Endodermal cell (in vitro differentiated cells): Measurements from ENCODE around the gene NADSYN1. TPM values are rescaled to one million over a fixed set of nuclear protein-coding genes. Genes with fewer than 3 reads are reported as not detected.
"Not testable (repeated sequence)": the region's sequence is repeated elsewhere in the genome, so short reads cannot be mapped to it uniquely, and the experiment has no call there.

Experiments
- DNase-seq: peaks from one replicate; pipeline ENCODE4 v3.0.0-alpha.2; 2017
- H3K27ac ChIP-seq: 2 replicates; pipeline ENCODE4 v1.5.1; 2013; ENCODE audit warnings: mild to moderate bottlenecking, low read depth, low read length, moderate library complexity
- H3K27me3 ChIP-seq: 2 replicates; pipeline ENCODE4 v1.6.1; 2013; ENCODE audit warnings: mild to moderate bottlenecking, low read length, moderate library complexity; ENCODE audit not compliant: insufficient read depth, control insufficient read depth, poor library complexity, severe bottlenecking
- H3K36me3 ChIP-seq: 2 replicates; pipeline ENCODE4 v1.7.0; 2013; ENCODE audit warnings: mild to moderate bottlenecking, low read length, moderate library complexity; ENCODE audit not compliant: control insufficient read depth, insufficient read depth
- H3K4me1 ChIP-seq: one replicate; pipeline ENCODE4 v1.7.0; 2013; ENCODE audit warnings: low read length; ENCODE audit not compliant: control insufficient read depth, insufficient read depth
- H3K4me3 ChIP-seq: 2 replicates; pipeline ENCODE4 v1.5.1; 2013; ENCODE audit warnings: mild to moderate bottlenecking, low read length, moderate library complexity
- H3K9ac ChIP-seq: 2 replicates; pipeline ENCODE4 v1.6.1; 2013; ENCODE audit warnings: mild to moderate bottlenecking, low read length, moderate library complexity; ENCODE audit not compliant: poor library complexity, severe bottlenecking; ENCODE audit errors: extremely low read depth
- H3K9me3 ChIP-seq: 2 replicates; pipeline ENCODE4 v1.6.1; 2013; ENCODE audit warnings: mild to moderate bottlenecking, low read length, moderate library complexity; ENCODE audit not compliant: control insufficient read depth
- H3K27ac Mint-ChIP-seq: 2 replicates; pipeline ENCODE4 v1.8.0; 2020; ENCODE audit warnings: mixed read lengths
- H3K27me3 Mint-ChIP-seq: 2 replicates; pipeline ENCODE4 v1.8.0; 2021; ENCODE audit warnings: mild to moderate bottlenecking, mixed read lengths; ENCODE audit not compliant: insufficient read depth
- H3K36me3 Mint-ChIP-seq: 2 replicates; pipeline ENCODE4 v1.8.0; 2020; ENCODE audit warnings: low read depth, mixed read lengths
- H3K4me1 Mint-ChIP-seq: 2 replicates; pipeline ENCODE4 v1.8.0; 2020; ENCODE audit warnings: mixed read lengths
- H3K4me3 Mint-ChIP-seq: 2 replicates; pipeline ENCODE4 v1.8.0; 2020; ENCODE audit warnings: mild to moderate bottlenecking, moderate library complexity, mixed read lengths
- H3K9me3 Mint-ChIP-seq: 2 replicates; pipeline ENCODE4 v1.8.0; 2020; ENCODE audit warnings: mild to moderate bottlenecking, mixed read lengths
- WGBS, 2 experiments: methylation state at CpG; one replicate each; pipeline versions ENCODE4 v1.1.5 to v1.1.7; 2013; ENCODE audit warnings: missing lambda C conversion rate in 2 of 2, mixed read lengths in 1 of 2; ENCODE audit not compliant: insufficient coverage in 1 of 2, insufficient read length in 1 of 2; 5-methylcytosine and 5-hydroxymethylcytosine counted together
- total RNA-seq, 2 donors: library from RNA; stranded (reverse); fragmentation: NEBNext Ultra II Directional in 1 of 2; extraction: Animal tissue kit (Norgen Biotek cat#: 25700) in 1 of 2; gene quantifications; 2 replicates in 1 of 2; 3 replicates in 1 of 2; pipeline ENCODE4 v1.2.1, GENCODE V29; 2021
- TF ChIP-seq, protein P1 (sequence below): fragments of 200-600 bp; sonication (generic); conservative IDR thresholded peaks from 2 replicates; pipeline ENCODE4 v1.5.0; 2021; ENCODE audit warnings: antibody characterized with exemption, mild to moderate bottlenecking

Gene NADSYN1
- total RNA-seq, 2 donors from 2014 or later = 51.9 to 61.6 TPM

DNA sequence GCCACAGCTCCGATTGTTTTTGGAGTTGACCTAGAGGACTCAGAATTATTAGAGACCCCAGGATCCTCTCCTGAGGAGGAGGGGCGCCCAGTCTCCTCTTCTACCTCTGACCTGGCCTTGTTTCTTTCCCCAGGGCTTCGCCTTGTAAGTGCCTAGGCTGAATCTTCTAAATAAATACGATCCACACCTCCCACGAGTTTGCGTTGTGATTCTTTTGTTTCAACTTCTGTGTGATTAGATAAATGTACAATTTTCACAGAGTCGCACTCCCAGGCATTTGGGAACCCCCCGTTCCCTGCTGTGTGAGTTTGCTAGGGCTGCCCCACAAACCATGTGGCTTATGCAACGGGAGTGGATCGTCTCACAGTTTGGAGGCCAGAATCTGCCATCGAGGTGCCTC lies 86.0 kb downstream of the NADSYN1 start:
- Histone ChIP-seq H3K4me1 (peaks cover 6% of the 10 kb centered on the region), H3K9ac (no peak overlapping the region), H3K9me3 (peaks cover 13% of the 10 kb centered on the region), H3K27me3 (no peaks in the 10 kb centered on the region), H3K27ac (no peak overlapping the region), H3K4me3 (no peak overlapping the region), H3K36me3 (no peaks in the 10 kb centered on the region)
- 84 to 90% methylated on average over 4 to 11 of the region's 11 CpGs for WGBS, 2 experiments
- peaks cover 29% of the 10 kb centered on the region for H3K4me1 Mint-ChIP-seq
- peaks cover 2% of the 10 kb centered on the region for H3K27me3 Mint-ChIP-seq
- peaks cover 21% of the 10 kb centered on the region for H3K9me3 Mint-ChIP-seq
- DNase-seq = no peak
- H3K27ac Mint-ChIP-seq = no peak overlapping the region
- TF ChIP-seq, protein P1, sequence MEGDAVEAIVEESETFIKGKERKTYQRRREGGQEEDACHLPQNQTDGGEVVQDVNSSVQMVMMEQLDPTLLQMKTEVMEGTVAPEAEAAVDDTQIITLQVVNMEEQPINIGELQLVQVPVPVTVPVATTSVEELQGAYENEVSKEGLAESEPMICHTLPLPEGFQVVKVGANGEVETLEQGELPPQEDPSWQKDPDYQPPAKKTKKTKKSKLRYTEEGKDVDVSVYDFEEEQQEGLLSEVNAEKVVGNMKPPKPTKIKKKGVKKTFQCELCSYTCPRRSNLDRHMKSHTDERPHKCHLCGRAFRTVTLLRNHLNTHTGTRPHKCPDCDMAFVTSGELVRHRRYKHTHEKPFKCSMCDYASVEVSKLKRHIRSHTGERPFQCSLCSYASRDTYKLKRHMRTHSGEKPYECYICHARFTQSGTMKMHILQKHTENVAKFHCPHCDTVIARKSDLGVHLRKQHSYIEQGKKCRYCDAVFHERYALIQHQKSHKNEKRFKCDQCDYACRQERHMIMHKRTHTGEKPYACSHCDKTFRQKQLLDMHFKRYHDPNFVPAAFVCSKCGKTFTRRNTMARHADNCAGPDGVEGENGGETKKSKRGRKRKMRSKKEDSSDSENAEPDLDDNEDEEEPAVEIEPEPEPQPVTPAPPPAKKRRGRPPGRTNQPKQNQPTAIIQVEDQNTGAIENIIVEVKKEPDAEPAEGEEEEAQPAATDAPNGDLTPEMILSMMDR = no peak
- no peak overlapping the region for H3K4me3 Mint-ChIP-seq
- peaks cover 5% of the 10 kb centered on the region for H3K36me3 Mint-ChIP-seq

GRCh38 chr11:71539971-71540370 lies 87.0 kb downstream of the NADSYN1 start:
- Mint-ChIP-seq H3K9me3 (peaks cover 21% of the 10 kb centered on the region), H3K4me1 (peaks cover 34% of the 10 kb centered on the region)
- H3K9me3 ChIP-seq = peaks cover 13% of the 10 kb centered on the region
- H3K9ac ChIP-seq, DNase-seq, H3K27me3 ChIP-seq, H3K27ac ChIP-seq, H3K4me1 ChIP-seq, H3K27me3 Mint-ChIP-seq, H3K36me3 Mint-ChIP-seq, H3K36me3 ChIP-seq, H3K27ac Mint-ChIP-seq, H3K4me3 ChIP-seq, H3K4me3 Mint-ChIP-seq: not testable (repeated sequence)
- 93 to 95% methylated on average over 6 to 11 of the region's 11 CpGs for WGBS, 2 experiments

DNA sequence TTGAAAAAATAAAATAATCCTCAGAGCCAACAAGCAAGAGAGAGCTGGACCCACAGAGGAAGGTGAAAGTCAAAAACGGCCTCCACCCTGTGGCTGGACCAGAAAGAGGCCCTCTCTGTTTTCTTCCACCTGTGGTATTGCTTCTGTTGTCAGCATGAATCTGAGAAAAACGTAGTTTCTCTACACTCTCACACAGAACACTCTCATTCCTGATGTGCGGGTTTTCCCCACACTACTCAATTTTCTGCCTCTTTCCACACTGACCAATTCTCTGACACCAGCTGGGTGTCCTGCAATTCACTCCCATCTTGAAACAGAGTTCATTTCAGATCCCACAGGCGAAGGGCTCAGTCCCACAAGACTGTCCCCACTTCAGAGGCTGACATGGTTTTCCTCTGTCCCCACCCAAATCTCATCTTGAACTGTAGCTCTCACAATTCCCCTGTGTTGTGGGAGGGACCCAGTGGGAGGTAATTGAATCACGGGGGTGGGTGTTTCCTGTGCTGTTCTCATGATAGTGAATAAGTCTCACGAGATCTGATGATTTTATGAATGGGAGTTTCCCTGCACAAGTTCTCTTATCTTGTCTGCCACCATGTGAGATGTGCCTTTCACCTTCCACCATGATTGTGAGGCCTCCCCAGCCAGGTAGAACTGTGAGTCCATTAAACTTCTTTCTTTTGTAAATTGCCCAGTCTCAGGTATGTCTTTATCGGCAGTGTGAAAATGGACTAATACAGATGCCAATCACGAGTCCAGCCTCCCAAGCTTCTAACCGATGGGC lies 87.7 kb downstream of the NADSYN1 start:
- not testable (repeated sequence) for H3K27me3 ChIP-seq, H3K27ac ChIP-seq, H3K4me3 Mint-ChIP-seq, H3K27ac Mint-ChIP-seq, H3K36me3 ChIP-seq, H3K4me3 ChIP-seq, H3K27me3 Mint-ChIP-seq, H3K36me3 Mint-ChIP-seq, H3K9ac ChIP-seq, DNase-seq
- Histone ChIP-seq H3K9me3 (peaks cover 14% of the 10 kb centered on the region), H3K4me1 (peaks cover 17% of the 10 kb centered on the region)
- H3K9me3 Mint-ChIP-seq = peaks cover 24% of the 10 kb centered on the region
- WGBS, 2 experiments = 84 to 98% methylated on average over 6 to 9 of the region's 9 CpGs
- H3K4me1 Mint-ChIP-seq = peaks cover 35% of the 10 kb centered on the region

DNA sequence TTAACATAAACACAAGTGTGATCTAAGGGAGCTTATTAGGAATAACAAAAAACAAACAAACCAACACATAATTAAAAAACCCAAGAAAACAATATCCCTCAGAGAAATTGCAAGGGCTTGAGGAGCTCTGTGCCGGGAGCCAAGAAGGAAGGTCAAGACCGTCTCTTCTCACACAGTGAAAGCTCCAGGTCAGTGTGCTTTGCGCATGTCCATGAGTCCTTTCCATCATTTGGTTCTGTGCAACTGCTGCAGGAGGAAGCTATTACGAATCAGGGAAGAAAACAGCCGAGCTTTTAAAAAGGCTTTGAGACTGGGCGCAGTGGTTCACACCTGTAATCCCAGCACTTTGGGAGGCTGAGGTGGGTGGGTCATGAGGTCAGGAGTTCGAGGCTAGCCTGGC lies 89.4 kb downstream of the NADSYN1 start:
- TF ChIP-seq, protein P1 = no peak
- H3K9me3 ChIP-seq = peaks cover 24% of the 10 kb centered on the region
- no peak overlapping the region for H3K27ac ChIP-seq
- Mint-ChIP-seq H3K36me3 (peaks cover 10% of the 10 kb centered on the region), H3K27ac (no peak overlapping the region), H3K27me3 (peaks cover 2% of the 10 kb centered on the region), H3K9me3 (peaks cover 36% of the 10 kb centered on the region), H3K4me1 (peaks cover 35% of the 10 kb centered on the region), H3K4me3 (no peak overlapping the region)
- no peaks in the 10 kb centered on the region for H3K27me3 ChIP-seq
- H3K9ac ChIP-seq = no peak overlapping the region
- no peak overlapping the region for H3K4me3 ChIP-seq
- WGBS, 2 experiments = 89 to 98% methylated on average over 4 to 7 of the region's 7 CpGs
- DNase-seq = no peak
- H3K36me3 ChIP-seq = no peaks in the 10 kb centered on the region
- peaks cover 19% of the 10 kb centered on the region for H3K4me1 ChIP-seq
